Endothelial cell (in vitro differentiated cells): Measurements from ENCODE around the gene ATRNL1. TPM values are rescaled to one million over a fixed set of nuclear protein-coding genes. Genes with fewer than 3 reads are reported as not detected.

Source experiments
- DNase-seq: peaks from one replicate; pipeline ENCODE4 v3.0.0; 2021; ENCODE audit warnings: low spot score
- H3K27ac Mint-ChIP-seq: one replicate; pipeline ENCODE4 v1.8.0; 2021; ENCODE audit warnings: mixed read lengths, inconsistent platforms; ENCODE audit not compliant: unreplicated experiment
- H3K27me3 Mint-ChIP-seq: one replicate; pipeline ENCODE4 v1.8.0; 2021; ENCODE audit warnings: mild to moderate bottlenecking, moderate library complexity, mixed read lengths, inconsistent platforms; ENCODE audit not compliant: unreplicated experiment
- H3K36me3 Mint-ChIP-seq: one replicate; pipeline ENCODE4 v1.8.0; 2021; ENCODE audit warnings: mild to moderate bottlenecking, low read depth, mixed read lengths, inconsistent platforms; ENCODE audit not compliant: unreplicated experiment
- H3K4me1 Mint-ChIP-seq: one replicate; pipeline ENCODE4 v1.8.0; 2021; ENCODE audit warnings: mild to moderate bottlenecking, mixed read lengths, inconsistent platforms; ENCODE audit not compliant: unreplicated experiment
- H3K4me3 Mint-ChIP-seq: one replicate; pipeline ENCODE4 v1.8.0; 2021; ENCODE audit warnings: mild to moderate bottlenecking, mixed read lengths, inconsistent platforms; ENCODE audit not compliant: unreplicated experiment
- H3K9me3 Mint-ChIP-seq: one replicate; pipeline ENCODE4 v1.8.0; 2021; ENCODE audit warnings: mixed read lengths, inconsistent platforms; ENCODE audit not compliant: unreplicated experiment
- total RNA-seq: library from RNA; stranded (reverse); fragmentation: NEBNext Ultra II Directional; extraction: Animal tissue kit (Norgen Biotek cat#: 25700); gene quantifications from one replicate; pipeline ENCODE4 v1.2.1, GENCODE V29; 2021; ENCODE audit not compliant: unreplicated experiment
- TF ChIP-seq, protein P1 (sequence below): fragments of 200-600 bp; sonication (generic); IDR thresholded peaks from one replicate; pipeline ENCODE4 v1.5.0; 2021; ENCODE audit warnings: antibody characterized with exemption; ENCODE audit not compliant: unreplicated experiment

The ATRNL1 gene
- total RNA-seq, 1 donor from 2014 or later: 32.5 TPM

GRCh38 chr10:115963848-115964247 is 870.7 kb downstream of the ATRNL1 start:
- H3K27ac Mint-ChIP-seq: no peak overlapping the region
- H3K27me3 Mint-ChIP-seq: no peaks in the 10 kb centered on the region
- H3K4me1 Mint-ChIP-seq: no peaks in the 10 kb centered on the region
- no peaks in the 10 kb centered on the region for H3K9me3 Mint-ChIP-seq
- H3K36me3 Mint-ChIP-seq: no peaks in the 10 kb centered on the region
- TF ChIP-seq, protein P1, sequence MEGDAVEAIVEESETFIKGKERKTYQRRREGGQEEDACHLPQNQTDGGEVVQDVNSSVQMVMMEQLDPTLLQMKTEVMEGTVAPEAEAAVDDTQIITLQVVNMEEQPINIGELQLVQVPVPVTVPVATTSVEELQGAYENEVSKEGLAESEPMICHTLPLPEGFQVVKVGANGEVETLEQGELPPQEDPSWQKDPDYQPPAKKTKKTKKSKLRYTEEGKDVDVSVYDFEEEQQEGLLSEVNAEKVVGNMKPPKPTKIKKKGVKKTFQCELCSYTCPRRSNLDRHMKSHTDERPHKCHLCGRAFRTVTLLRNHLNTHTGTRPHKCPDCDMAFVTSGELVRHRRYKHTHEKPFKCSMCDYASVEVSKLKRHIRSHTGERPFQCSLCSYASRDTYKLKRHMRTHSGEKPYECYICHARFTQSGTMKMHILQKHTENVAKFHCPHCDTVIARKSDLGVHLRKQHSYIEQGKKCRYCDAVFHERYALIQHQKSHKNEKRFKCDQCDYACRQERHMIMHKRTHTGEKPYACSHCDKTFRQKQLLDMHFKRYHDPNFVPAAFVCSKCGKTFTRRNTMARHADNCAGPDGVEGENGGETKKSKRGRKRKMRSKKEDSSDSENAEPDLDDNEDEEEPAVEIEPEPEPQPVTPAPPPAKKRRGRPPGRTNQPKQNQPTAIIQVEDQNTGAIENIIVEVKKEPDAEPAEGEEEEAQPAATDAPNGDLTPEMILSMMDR: peak; percentile 29
- no peak overlapping the region for H3K4me3 Mint-ChIP-seq
- DNase-seq: no peak

- H3K36me3 Mint-ChIP-seq: no peaks in the 10 kb centered on the region
- no peak overlapping the region for H3K27ac Mint-ChIP-seq
- H3K27me3 Mint-ChIP-seq: no peaks in the 10 kb centered on the region
- DNase-seq: no peak
- TF ChIP-seq, protein P1: no peak
- no peak overlapping the region for H3K4me3 Mint-ChIP-seq
- H3K4me1 Mint-ChIP-seq: no peaks in the 10 kb centered on the region
- H3K9me3 Mint-ChIP-seq: no peaks in the 10 kb centered on the region
Observed at GRCh38 chr10:115964827-115965226, 871.7 kb downstream of the ATRNL1 start.

DNA sequence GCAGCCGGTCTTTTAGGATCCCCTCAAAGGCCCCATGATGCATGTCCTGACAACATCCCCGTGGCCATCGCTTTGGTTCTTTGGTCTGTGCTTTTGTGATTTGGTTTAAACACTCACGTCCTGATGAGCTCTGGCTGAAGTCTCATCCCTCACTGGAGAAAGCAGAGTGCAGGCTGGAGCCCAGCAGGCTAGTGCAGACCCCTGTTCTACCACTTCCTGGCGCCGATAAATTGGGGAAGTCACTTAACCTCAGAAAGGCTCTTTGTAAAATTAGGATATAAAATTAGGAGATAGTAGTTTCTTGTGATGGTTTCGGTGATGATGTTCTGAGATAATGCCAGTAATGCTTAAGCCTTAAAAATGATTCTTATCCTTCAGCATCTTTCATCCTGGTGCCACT is 872.2 kb downstream of the ATRNL1 start:
- H3K4me3 Mint-ChIP-seq: no peak overlapping the region
- H3K4me1 Mint-ChIP-seq: no peaks in the 10 kb centered on the region
- TF ChIP-seq, protein P1: no peak
- no peak overlapping the region for H3K27ac Mint-ChIP-seq
- H3K9me3 Mint-ChIP-seq: no peaks in the 10 kb centered on the region
- no peaks in the 10 kb centered on the region for H3K27me3 Mint-ChIP-seq
- DNase-seq: no peak
- H3K36me3 Mint-ChIP-seq: no peaks in the 10 kb centered on the region

- TF ChIP-seq, protein P1: no peak
- H3K36me3 Mint-ChIP-seq: no peaks in the 10 kb centered on the region
- no peak overlapping the region for H3K4me3 Mint-ChIP-seq
- no peak overlapping the region for H3K27ac Mint-ChIP-seq
- H3K9me3 Mint-ChIP-seq: no peaks in the 10 kb centered on the region
- no peaks in the 10 kb centered on the region for H3K4me1 Mint-ChIP-seq
- H3K27me3 Mint-ChIP-seq: peaks cover 7% of the 10 kb centered on the region
- DNase-seq: no peak
Observed at GRCh38 chr10:115968236-115968635, 875.1 kb downstream of the ATRNL1 start.

GRCh38 chr10:115969591-115969990 is 876.4 kb downstream of the ATRNL1 start:
- DNase-seq: no peak
- no peaks in the 10 kb centered on the region for H3K4me1 Mint-ChIP-seq
- H3K36me3 Mint-ChIP-seq: no peaks in the 10 kb centered on the region
- TF ChIP-seq, protein P1: no peak
- peaks cover 9% of the 10 kb centered on the region for H3K27me3 Mint-ChIP-seq
- no peak overlapping the region for H3K4me3 Mint-ChIP-seq
- no peak overlapping the region for H3K27ac Mint-ChIP-seq
- no peaks in the 10 kb centered on the region for H3K9me3 Mint-ChIP-seq
